CD4-positive, CD25-positive, alpha-beta regulatory T cell (primary cell): ENCODE data around the gene PLCB1. TPM values are rescaled to one million over a fixed set of nuclear protein-coding genes. Genes with fewer than 3 reads are reported as not detected.

Experiments
- ATAC-seq, 2 donors: fragments of 150-1000 bp; cut with Tn5 transposase; one replicate each; pipeline ENCODE4 v1.10.0; 2021; ENCODE audit warnings: low read depth in 2 of 2, moderate number of reproducible peaks in 2 of 2, moderate library complexity in 1 of 2
- DNase-seq, 3 donors: peaks; one replicate each; pipeline versions ENCODE4 v3.0.0 to v3.0.0-alpha.2; 2012 to 2022; ENCODE audit warnings: mixed read lengths in 1 of 3
- H3K27ac ChIP-seq: one replicate; pipeline ENCODE4 v1.7.0; 2013; ENCODE audit warnings: mild to moderate bottlenecking, low read length; ENCODE audit not compliant: insufficient read depth, poor library complexity, severe bottlenecking
- H3K27me3 ChIP-seq: one replicate; pipeline ENCODE4 v1.7.0; 2013; ENCODE audit warnings: low read length; ENCODE audit not compliant: control insufficient read depth, insufficient read depth
- H3K36me3 ChIP-seq: one replicate; pipeline ENCODE4 v1.7.0; 2013; ENCODE audit warnings: mild to moderate bottlenecking, low read length, moderate library complexity; ENCODE audit not compliant: control insufficient read depth, insufficient read depth
- H3K4me1 ChIP-seq: 2 replicates; pipeline ENCODE4 v1.7.0; 2013; ENCODE audit warnings: mild to moderate bottlenecking, low read length; ENCODE audit not compliant: insufficient read depth, control insufficient read depth, poor library complexity, severe bottlenecking
- H3K4me3 ChIP-seq: one replicate; pipeline ENCODE4 v1.7.0; 2013; ENCODE audit warnings: low read depth, mild to moderate bottlenecking, low read length, moderate library complexity
- H3K9me3 ChIP-seq, 2 experiments: 1 replicate in 1 of 2; 2 replicates in 1 of 2; pipeline ENCODE4 v1.7.0; 2013; ENCODE audit warnings: low read length in 2 of 2, mild to moderate bottlenecking in 1 of 2, moderate library complexity in 1 of 2; ENCODE audit not compliant: control insufficient read depth in 2 of 2
- H3K27ac Mint-ChIP-seq, 3 donors: one replicate each; pipeline ENCODE4 v1.8.0; 2020 to 2022; ENCODE audit warnings: mild to moderate bottlenecking in 3 of 3, mixed read lengths in 3 of 3, moderate library complexity in 2 of 3
- H3K27me3 Mint-ChIP-seq: one replicate; pipeline ENCODE4 v1.8.0; 2022; ENCODE audit warnings: mild to moderate bottlenecking, mixed read lengths
- H3K36me3 Mint-ChIP-seq: one replicate; pipeline ENCODE4 v1.8.0; 2020; ENCODE audit warnings: mixed read lengths
- H3K4me1 Mint-ChIP-seq, 4 donors: one replicate each; pipeline ENCODE4 v1.8.0; 2020 to 2022; ENCODE audit warnings: mixed read lengths in 4 of 4, mild to moderate bottlenecking in 1 of 4
- H3K4me3 Mint-ChIP-seq, 4 donors: one replicate each; pipeline ENCODE4 v1.8.0; 2020 to 2022; ENCODE audit warnings: mild to moderate bottlenecking in 4 of 4, mixed read lengths in 4 of 4, moderate library complexity in 3 of 4
- H3K9me3 Mint-ChIP-seq, 7 donors: one replicate each; pipeline ENCODE4 v1.8.0; 2020 to 2022; ENCODE audit warnings: mixed read lengths in 7 of 7, mild to moderate bottlenecking in 3 of 7, moderate library complexity in 2 of 7
- polyA plus RNA-seq, 4 donors: library from polyadenylated mRNA; unstranded; fragments of 300-500 nt; fragmentation: Illumina TruSeq; gene quantifications; one replicate each; pipeline ENCODE4 v1.2.3, GENCODE V29; 2021
- total RNA-seq: library from RNA; stranded (reverse); gene quantifications from one replicate; pipeline ENCODE4 v1.2.3, GENCODE V29; 2022

Gene PLCB1
- total and polyA plus RNA-seq, 5 donors from 2014 or later = 0.17 to 1.8 (median 0.44) TPM; not detected in 2

DNA sequence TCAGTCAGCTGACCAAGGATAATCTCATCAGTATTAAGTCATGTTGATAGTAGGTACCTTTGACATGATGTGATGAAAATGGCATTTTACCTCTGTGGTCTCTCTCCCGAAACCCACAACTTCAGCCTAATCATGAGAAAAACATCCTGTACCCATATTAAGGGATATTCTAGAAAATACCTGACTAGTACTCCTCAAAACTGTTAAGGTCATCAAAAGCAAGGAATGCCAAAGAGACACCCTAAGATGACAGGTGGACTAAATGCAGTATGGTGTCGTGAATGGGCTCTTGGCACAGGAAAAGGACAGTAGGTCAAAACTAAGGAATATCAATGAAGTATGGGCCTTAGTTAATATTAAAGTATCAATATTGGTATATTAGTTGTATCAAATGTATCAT is 221.4 kb downstream of the PLCB1 start:
- Histone ChIP-seq H3K27ac (no peak overlapping the region), H3K27me3 (no peaks in the 10 kb centered on the region), H3K4me1 (no peaks in the 10 kb centered on the region), H3K4me3 (no peak overlapping the region), H3K36me3 (no peaks in the 10 kb centered on the region), H3K9me3 (no peaks in the 10 kb centered on the region)
- Mint-ChIP-seq H3K27me3 (no peaks in the 10 kb centered on the region), H3K27ac (no peak overlapping the region), H3K4me3 (no peak overlapping the region), H3K4me1 (no peaks in the 10 kb centered on the region), H3K36me3 (no peaks in the 10 kb centered on the region), H3K9me3 (peaks cover 0 to 5% (median 0%) of the 10 kb centered on the region in 7 donors)
- ATAC-seq = no peak
- no peak for DNase-seq

DNA sequence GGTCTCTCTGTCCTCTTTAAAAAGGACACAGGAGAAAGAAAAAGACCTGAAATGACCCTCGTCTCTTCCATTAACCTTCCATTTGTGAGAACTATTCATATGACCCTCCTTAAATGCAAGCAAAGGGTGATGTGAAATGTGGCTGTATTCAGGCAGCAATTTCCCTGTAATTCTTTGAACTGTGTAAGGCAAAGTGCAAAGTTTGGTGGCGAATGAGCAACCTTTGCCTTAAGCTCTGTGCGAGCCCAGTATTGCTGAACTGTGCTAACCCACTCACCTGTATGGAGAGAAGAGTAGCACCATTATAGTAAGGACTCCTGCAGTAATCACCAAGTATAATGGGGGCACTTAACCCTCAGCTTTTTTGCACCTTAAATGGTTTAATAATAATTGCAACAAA is 223.4 kb downstream of the PLCB1 start:
- Histone ChIP-seq H3K4me1 (no peaks in the 10 kb centered on the region), H3K9me3 (no peaks in the 10 kb centered on the region), H3K27me3 (no peaks in the 10 kb centered on the region), H3K27ac (no peak overlapping the region), H3K36me3 (no peaks in the 10 kb centered on the region), H3K4me3 (no peak overlapping the region)
- Mint-ChIP-seq H3K4me3 (no peak overlapping the region), H3K36me3 (no peaks in the 10 kb centered on the region), H3K9me3 (peaks cover 0 to under 1% (median 0%) of the 10 kb centered on the region in 7 donors), H3K27me3 (no peaks in the 10 kb centered on the region), H3K4me1 (no peaks in the 10 kb centered on the region), H3K27ac (no peak overlapping the region)
- DNase-seq = no peak
- ATAC-seq = no peak

DNA sequence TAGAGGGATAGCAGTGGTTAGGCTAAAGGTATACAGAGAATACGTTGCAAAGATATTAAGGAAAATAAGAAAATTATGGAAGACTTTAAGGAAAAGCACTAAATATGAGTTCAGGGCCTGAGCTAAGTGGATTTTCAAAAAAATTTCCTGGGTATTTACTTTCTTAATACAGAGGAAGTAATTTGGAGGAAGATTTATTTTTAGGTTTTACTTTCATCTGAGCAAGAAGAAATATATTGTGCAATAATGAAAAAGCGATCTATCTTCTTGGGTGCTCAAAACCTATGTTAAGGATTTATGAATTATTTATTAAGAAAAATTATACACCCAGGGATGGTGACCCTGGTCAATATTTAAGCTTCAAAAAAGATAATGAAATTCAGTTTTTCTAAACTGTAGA is 224.7 kb downstream of the PLCB1 start:
- Mint-ChIP-seq H3K27ac (no peak overlapping the region), H3K27me3 (no peaks in the 10 kb centered on the region), H3K9me3 (no peaks in the 10 kb centered on the region), H3K36me3 (no peaks in the 10 kb centered on the region), H3K4me3 (no peak overlapping the region), H3K4me1 (no peaks in the 10 kb centered on the region)
- DNase-seq (no peak), ATAC-seq (no peak)
- H3K27ac ChIP-seq = no peak overlapping the region
- H3K4me1 ChIP-seq = no peaks in the 10 kb centered on the region
- no peaks in the 10 kb centered on the region for H3K9me3 ChIP-seq
- H3K4me3 ChIP-seq = no peak overlapping the region
- no peaks in the 10 kb centered on the region for H3K27me3 ChIP-seq
- no peaks in the 10 kb centered on the region for H3K36me3 ChIP-seq

DNA sequence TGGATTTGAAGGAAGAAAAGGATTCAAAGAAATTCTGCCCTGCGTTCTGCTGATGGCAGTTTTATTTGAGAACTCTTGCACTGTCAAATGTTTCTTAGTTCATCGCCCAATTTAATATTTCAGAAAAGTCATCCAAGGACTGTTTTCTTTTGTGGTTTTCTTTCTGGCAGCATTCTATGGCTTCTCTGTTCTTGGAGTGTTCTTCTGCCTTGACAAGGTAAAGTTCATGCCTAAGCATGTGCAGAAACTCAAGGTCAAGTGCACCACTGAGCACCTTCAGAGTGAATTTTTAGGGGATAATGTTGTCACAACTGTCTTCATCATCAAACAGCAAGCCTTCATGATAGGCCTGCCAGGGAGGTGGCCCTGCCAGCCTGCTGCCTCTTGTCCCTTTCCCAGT is 225.6 kb downstream of the PLCB1 start:
- Histone ChIP-seq H3K4me1 (no peaks in the 10 kb centered on the region), H3K9me3 (no peaks in the 10 kb centered on the region), H3K27me3 (no peaks in the 10 kb centered on the region), H3K27ac (no peak overlapping the region), H3K36me3 (no peaks in the 10 kb centered on the region), H3K4me3 (no peak overlapping the region)
- Mint-ChIP-seq H3K4me3 (no peak overlapping the region), H3K27ac (no peak overlapping the region), H3K9me3 (no peaks in the 10 kb centered on the region), H3K27me3 (no peaks in the 10 kb centered on the region), H3K4me1 (no peaks in the 10 kb centered on the region), H3K36me3 (no peaks in the 10 kb centered on the region)
- DNase-seq (no peak), ATAC-seq (no peak)

DNA sequence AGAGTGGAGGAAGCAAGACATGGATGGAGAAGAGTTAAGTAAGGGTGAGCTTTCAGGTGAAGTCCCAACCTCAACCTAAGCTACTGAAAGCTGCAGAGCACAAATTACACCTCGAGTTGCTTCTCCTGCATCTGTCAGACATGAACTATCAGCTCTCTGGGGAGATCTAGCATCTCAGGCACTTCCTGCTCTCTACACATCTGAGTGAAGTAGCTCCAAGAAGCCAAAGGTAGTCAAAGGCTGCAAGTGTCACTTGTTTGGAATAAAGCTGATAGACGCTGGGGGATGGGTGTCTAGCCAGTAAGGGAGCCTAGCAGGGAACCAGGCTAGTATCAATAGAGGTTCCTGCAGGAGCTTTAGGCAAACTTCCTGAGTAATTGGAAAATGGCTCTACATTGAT is 228.0 kb downstream of the PLCB1 start:
- Histone ChIP-seq H3K27ac (no peak overlapping the region), H3K9me3 (no peaks in the 10 kb centered on the region), H3K27me3 (no peaks in the 10 kb centered on the region), H3K36me3 (no peaks in the 10 kb centered on the region), H3K4me3 (no peak overlapping the region), H3K4me1 (no peaks in the 10 kb centered on the region)
- no peak overlapping the region for H3K4me3 Mint-ChIP-seq
- DNase-seq (no peak), ATAC-seq (no peak)
- H3K27ac Mint-ChIP-seq = no peak overlapping the region
- no peaks in the 10 kb centered on the region for H3K36me3 Mint-ChIP-seq
- no peaks in the 10 kb centered on the region for H3K27me3 Mint-ChIP-seq
- H3K9me3 Mint-ChIP-seq = no peaks in the 10 kb centered on the region
- H3K4me1 Mint-ChIP-seq = no peaks in the 10 kb centered on the region

DNA sequence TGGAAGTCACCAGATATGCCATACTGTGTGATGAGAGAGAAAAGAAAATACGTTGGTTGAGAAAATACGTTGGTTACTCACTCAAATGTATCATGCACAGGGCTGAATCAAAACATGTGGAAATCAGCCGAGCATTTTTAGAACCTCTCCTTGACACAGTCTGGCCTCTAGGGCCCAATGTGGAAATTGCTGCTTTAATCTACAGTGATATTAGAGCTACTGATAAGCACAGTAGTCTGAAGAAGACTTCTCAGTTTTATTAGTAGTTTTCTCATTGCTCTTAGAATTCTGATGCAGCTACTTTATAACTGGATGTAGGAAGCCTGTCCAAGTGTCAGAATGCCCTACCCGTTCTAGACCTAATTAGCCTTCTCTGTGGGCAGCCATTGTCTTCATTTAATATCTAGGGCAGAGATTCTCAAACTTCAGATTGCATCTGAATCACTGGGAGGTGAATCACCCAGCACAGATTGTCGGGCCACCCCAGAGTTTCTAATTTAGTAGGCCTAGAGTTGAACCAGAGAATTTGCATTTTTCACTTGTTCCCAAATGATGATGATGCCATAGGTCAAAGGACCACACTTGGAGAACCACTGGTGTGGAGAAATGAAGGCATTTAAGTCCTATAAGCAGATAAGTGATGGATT is 229.1 kb downstream of the PLCB1 start:
- no peak overlapping the region for H3K4me3 ChIP-seq
- DNase-seq (no peak), ATAC-seq (no peak)
- no peaks in the 10 kb centered on the region for H3K36me3 Mint-ChIP-seq
- H3K27me3 ChIP-seq = no peaks in the 10 kb centered on the region
- H3K4me3 Mint-ChIP-seq = no peak overlapping the region
- H3K4me1 Mint-ChIP-seq = no peaks in the 10 kb centered on the region
- no peak overlapping the region for H3K27ac Mint-ChIP-seq
- H3K9me3 ChIP-seq = no peaks in the 10 kb centered on the region
- H3K4me1 ChIP-seq = no peaks in the 10 kb centered on the region
- no peak overlapping the region for H3K27ac ChIP-seq
- H3K27me3 Mint-ChIP-seq = no peaks in the 10 kb centered on the region
- no peaks in the 10 kb centered on the region for H3K9me3 Mint-ChIP-seq
- H3K36me3 ChIP-seq = no peaks in the 10 kb centered on the region

DNA sequence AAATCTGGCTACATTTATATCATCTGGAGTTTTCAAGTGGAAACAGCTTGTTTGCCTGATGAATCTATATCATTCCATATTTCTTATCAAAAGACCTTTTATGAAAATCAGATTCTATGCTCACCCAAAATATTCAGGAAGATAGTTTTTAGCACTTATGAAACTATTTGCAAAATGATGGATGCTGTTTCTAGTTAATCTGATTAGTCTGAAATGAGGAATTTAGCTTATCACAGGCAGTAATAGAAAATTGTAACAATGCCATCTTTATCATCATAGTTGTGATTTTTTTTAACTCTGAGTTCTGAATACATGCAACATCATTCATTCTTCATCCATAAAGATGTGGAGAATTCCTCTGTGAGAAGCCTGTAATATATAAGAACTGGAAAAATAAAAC is 229.7 kb downstream of the PLCB1 start:
- H3K9me3 Mint-ChIP-seq = no peaks in the 10 kb centered on the region
- no peak for ATAC-seq

DNA sequence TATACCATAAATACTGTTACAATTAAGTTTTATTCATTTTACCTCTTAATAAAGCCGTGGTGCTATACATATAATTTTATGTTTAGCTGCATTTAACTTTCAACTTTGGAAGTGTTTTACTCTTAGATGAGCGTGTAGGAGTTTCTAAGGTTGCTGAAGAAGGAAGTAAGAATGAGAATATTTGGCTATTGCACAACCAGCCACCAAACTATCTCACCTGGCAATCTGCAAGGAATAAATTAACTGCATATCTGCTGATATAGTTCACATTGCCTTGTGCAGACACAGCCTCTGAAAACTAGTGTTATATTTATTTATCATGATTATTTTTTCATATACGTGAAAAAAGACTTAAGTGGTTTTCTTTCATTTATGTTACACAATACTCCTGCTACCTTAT is 230.4 kb downstream of the PLCB1 start:
- H3K27me3 Mint-ChIP-seq = no peaks in the 10 kb centered on the region
- H3K4me1 Mint-ChIP-seq = no peaks in the 10 kb centered on the region
- H3K4me3 Mint-ChIP-seq = no peak overlapping the region
- Histone ChIP-seq H3K4me3 (no peak overlapping the region), H3K9me3 (no peaks in the 10 kb centered on the region), H3K36me3 (no peaks in the 10 kb centered on the region), H3K4me1 (no peaks in the 10 kb centered on the region), H3K27me3 (no peaks in the 10 kb centered on the region), H3K27ac (no peak overlapping the region)
- ATAC-seq = no peak
- DNase-seq = no peak
- H3K27ac Mint-ChIP-seq = no peak overlapping the region
- no peaks in the 10 kb centered on the region for H3K36me3 Mint-ChIP-seq
- H3K9me3 Mint-ChIP-seq = no peaks in the 10 kb centered on the region

More for the DNA sequence above, 229.7 kb downstream of the PLCB1 start:
- Histone ChIP-seq H3K36me3 (no peaks in the 10 kb centered on the region), H3K27me3 (no peaks in the 10 kb centered on the region), H3K4me1 (no peaks in the 10 kb centered on the region), H3K27ac (no peak overlapping the region), H3K9me3 (no peaks in the 10 kb centered on the region), H3K4me3 (no peak overlapping the region)
- H3K4me1 Mint-ChIP-seq = no peaks in the 10 kb centered on the region
- no peaks in the 10 kb centered on the region for H3K36me3 Mint-ChIP-seq
- DNase-seq = no peak
- no peak overlapping the region for H3K27ac Mint-ChIP-seq
- H3K27me3 Mint-ChIP-seq = no peaks in the 10 kb centered on the region
- no peak overlapping the region for H3K4me3 Mint-ChIP-seq
